ENCODE data around the gene NUP58.
A peak's percentile ranks its signal among the peaks of the same experiment; 100 is the strongest.
"Not testable (repeated sequence)": the region's sequence is repeated elsewhere in the genome, so short reads cannot be mapped to it uniquely, and the experiment has no call there.

The NUP58 gene

DNA sequence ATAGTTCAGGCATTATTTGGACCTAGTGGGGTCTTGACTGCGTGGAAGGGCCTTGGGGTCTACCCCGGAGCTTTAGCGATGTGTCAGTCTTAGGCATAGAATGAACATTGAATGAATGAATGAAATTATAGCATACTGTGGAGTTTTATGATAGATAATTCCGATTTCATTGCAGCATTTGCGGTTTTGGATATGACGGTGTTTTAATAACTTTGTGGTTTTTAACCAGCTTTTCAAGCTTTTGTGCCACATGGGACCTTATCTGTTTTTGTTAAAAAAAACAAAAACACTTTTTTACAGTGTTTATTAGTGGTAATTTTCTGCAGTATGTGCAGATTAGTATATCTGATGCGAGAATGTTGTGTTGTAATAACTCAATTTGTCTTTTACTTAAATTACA lies 696 bp downstream of the NUP58 start:
- DNase-seq (ENCODE audit: low spot score): no peak

DNA sequence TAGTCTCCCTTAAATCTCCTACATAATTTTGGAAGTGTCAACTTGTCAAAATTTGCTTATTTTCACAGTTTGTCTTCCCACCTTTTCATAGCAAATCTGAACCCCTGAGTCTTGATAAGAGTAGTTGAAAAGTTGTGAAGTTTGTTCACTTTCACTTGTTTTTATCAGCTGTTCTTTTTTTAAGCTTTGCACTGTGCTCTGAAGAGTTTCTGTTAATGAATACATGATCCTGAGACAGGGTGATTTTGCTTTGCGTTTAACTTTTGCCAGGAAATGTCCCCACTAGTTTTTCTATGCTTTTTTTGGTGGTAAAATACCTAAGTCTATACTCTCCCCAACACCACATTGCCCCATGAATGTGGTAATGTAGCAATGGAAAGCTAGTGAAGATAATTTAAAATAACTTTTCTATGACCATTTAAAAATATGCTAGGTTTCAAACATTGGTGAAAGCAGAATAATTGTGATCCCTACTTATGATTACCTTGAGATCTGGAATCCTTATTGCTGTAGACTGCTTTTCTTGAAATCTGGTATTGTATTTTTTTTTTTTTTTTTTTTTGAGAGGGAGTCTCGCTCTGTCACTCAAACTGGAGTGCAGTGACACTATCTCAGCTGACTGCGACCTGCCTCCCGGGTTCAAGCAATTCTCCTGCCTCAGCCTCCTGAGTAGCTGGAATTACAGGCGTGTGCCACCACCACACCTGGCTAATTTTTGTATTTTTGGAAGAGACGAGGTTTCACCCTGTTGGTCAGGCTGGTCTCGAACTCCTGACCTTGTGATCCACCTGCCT lies 5.4 kb downstream of the NUP58 start:
- no peak for DNase-seq (ENCODE audit: low spot score)

DNA sequence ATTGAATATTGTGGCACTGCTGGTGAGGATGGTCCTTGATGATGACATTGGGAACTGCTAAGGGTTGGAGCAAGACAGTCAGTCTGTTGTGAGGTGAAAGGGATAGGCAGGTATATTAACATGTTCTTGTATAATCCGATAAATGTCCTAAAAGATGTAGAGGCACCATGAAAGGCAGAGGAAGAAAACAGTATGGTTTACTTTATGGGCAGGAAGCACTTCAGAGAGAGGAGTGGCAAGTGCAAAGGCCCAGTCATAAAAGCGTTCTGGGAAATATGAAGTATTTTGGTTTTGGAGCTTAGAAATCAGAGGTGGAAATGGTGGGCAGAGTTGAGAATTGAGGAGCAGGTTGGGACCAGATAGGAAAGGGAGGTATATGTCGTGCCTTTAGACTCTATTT lies 9.5 kb downstream of the NUP58 start:
- DNase-seq (ENCODE audit: low spot score): no peak

DNA sequence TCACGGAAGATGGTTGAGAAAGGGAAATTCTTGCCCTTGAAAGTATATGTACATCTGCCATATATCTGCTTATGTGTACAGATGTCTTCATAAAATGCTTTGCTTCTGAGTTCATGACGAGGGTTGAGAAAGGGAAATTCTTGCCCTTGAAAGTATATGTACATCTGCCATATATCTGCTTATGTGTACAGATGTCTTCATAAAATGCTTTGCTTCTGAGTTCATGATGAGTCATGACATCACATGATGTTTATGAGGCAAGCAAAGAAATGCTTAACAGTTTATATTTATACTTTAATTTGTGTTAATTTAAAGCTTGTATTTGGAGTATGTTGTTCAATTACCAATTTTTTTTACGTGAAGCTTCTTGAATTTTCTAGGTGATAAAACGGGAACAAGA lies 17.5 kb downstream of the NUP58 start:
- peak; percentile 2 for DNase-seq (ENCODE audit: low spot score)

DNA sequence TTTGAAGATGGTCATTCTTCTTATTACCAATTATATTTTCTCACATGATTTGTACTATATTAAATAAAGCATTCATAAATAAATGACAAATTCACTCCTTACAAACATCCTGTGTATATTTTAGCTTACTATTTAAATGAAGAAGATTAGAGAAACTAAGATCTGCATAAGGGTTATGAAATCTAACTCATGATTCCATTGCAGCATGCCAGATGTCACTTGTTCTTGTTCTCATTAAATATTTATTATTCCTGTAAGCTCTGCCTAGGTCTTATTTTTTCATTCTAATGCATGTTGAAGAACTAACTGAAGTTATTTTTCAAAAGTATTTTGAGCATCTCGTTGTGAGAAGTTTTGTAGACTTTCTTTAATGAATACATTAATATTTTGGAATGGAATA lies 18.3 kb downstream of the NUP58 start:
- DNase-seq (ENCODE audit: low spot score): no peak

DNA sequence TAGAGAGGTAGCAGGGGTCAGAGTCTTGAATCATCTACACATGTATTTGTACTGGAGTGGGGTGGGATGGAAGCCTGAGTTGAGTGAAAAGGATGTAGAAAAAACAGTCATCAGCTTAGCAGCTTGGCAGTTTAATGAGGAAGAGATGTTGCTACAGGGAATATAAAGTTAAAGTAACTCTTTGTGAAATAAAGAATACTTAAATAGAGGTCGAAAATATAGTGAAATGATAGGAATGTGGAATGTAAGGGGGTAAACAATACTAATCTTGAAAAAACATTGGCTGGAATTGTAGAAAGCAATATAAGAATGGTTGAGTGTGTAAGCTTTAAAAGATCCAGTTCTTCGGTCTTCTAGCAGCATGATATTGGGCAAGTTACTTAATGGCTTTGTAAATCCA lies 22.7 kb downstream of the NUP58 start:
- DNase-seq (ENCODE audit: low spot score): no peak

DNA sequence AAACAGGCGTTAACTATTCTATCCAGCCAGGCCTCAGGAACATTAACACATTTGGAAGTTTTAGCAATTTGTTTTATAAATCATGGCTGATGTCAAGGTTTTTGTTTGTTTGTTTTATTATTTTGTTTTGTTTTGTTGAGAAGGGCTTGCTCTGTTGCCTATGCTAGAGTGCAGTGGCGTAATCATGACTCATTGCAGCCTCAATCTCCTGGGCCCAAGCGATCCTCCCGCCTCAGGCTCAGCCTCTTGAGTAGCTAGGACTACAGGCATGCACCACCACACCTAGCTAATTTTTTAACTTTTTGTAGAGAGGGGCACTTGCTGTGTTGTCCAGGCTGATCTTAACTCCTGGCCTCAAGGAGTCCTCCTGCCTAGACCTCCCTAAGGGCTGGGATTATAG lies 28.3 kb downstream of the NUP58 start:
- no peak for DNase-seq (ENCODE audit: low spot score)

DNA sequence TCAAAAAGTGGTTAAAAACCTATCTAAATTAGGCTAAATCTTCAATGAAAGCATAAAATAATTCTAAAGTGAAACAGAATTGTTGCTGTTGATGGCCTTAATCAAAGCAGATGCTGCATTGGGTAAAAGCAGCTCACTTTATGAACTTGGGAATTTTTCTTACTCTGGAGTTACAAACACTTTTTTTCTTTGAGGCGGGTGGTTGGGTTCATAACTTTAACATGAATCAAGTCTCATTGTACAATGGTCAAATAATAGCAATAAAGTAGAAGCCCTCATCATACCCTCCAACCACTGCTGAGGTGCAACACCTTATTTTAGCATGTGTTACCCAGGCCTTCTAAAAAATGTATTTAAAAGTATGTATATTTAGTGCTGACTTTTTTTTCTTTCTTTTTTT lies 29.1 kb downstream of the NUP58 start:
- no peak for DNase-seq (ENCODE audit: low spot score)

DNA sequence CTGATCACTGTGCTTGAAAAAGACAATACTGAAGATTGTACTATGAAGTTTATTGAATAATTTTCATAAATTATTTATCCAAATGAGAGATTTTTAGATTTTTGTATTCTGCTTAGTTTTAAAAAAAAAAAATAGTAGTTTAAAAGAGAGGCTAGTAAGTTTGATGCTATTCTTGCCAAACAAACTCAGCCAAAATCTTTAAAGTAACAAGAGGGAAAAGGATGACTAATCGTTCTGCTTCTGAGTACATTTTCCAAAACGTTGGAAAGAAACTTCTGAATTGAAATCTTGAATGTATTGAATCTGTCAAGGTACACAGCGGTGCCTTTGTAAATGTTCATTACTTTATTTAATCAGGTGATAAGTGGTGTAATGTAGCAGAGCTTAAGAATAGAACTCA lies 34.4 kb downstream of the NUP58 start:
- no peak for DNase-seq (ENCODE audit: low spot score)

DNA sequence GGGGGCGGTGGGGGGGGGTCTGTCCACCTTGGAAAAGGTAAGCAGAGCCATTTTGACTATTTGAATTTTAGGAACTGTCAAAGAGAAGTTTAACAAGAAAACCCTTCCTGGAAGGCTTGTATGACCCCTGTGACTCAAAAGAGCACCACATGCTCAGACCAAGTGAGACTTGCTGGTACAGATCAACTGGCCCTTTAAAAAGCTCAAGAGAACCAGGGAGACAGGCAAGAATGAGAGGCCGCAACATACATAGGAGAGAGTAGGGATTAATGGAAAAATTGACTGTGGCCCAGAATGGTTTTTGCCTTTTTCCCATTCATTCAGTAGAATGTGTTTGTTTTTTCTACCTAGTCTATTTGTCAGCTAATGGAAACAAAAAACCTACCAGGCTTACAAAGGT lies 44.2 kb downstream of the NUP58 start:
- DNase-seq (ENCODE audit: low spot score): no peak

DNA sequence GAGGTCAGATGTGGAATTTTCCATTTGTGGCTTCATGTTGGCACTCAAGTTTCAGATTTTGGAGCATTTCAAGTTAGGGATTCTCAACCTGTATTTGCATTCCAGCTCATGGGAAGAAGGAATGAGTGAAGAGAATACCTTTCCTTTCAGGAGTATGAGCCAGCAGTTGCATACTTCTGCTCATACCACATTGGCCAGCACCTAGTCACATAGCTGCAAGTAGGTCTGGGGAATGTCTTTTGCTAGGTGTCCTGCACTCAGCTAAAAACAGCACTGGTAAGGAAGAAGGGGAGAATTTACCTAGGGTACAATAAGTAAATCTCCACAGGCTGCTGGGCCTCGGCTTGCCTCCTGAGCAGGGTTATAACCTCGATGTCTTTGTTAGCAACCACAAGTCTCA lies 45.7 kb downstream of the NUP58 start:
- DNase-seq (ENCODE audit: low spot score): no peak

DNA sequence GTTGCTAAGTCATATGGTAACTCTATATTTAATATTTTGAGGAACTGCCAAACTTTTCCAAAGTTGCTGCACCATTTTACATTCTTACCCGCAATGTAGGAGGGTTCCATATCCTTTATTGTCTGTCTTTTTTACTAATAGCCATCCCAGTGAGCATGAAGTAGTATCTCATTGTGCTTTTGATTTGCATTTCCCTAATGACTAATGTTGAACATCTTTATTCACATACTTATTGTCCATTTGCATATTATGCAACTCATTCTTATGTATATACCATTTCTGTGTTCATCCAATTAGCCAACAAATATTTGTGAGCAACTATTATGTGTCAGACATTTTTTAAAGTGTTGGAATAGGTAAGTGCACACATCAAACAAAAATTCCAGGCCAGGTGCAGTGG lies 50.0 kb downstream of the NUP58 start:
- DNase-seq (ENCODE audit: low spot score): no peak

DNA sequence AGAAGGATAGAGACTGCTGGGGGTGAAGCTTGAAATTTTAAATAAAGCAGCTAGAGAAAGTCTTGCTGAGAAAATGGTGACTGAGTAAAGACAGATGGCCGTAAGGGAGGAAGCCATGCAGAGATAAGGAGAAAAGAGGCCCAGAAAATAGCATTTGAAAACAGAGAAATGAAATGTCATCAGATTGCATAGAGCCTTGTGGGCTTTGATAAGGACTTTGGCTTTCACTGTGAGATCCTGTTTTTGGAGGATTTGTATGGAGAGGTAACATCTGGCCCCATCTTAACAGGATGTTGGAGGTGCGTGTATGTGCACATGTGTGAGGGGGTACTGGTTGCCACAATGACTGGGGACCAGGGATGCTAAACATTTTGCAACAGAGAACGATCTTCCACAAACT lies 50.8 kb downstream of the NUP58 start:
- no peak for DNase-seq (ENCODE audit: low spot score)

DNA sequence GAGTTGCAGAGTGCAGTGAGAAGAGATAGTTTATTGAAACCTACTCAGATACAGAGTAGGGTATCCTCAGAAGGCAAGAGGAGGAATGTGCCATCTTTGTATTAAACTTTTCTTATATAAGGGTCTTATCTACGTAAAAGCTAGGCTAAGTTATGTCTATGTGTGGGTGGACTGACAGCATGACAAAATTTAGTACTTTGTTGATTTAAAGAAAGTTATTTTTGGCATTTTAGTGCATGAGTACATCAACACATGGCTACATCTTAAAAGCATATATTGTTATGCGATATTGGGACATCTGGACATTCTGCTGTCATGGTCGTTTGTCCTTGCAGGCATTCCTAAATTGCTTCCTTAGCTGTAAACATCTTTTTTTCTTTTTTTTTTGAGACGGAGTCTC lies 51.4 kb downstream of the NUP58 start:
- no peak for DNase-seq (ENCODE audit: low spot score)

DNA sequence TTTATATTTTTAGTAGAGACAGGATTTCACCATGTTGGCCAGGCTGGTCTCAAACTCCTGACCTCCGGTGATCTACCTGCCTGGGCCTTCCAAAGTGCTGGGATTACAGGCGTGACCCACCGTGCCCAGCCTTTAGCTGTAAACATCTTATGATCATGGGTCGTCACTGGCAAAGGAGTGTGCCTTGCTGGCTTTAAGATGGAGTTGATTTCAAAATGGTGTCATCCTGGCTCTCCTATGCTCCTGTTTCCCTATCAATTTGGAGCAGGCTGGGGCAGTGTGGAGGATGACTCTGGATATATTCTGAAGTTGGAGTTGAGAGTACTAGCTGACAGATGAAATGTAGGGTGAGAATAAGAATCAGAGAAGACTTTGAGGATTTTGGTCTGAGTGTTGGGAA lies 51.9 kb downstream of the NUP58 start:
- no peak for DNase-seq (ENCODE audit: low spot score)

DNA sequence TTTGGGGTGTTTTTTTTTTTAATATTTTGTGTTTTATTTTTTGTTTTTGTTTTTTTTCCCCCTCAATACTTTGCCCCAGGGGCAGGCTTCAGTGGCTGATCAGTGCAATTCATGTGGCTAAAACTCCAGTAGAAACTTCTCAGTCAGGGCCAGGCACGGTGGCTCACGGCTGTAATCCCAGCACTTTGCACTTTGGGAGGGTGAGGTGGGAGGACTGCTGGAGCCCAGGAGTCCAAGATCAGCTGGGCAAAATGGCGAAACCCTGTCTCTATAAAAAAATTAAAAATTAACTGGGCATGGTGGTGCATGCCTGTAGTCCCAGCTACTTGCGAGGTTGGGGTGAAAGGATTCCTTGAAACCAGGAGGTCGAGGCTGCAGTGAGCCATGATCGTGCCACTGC lies 53.0 kb downstream of the NUP58 start:
- no peak for DNase-seq (ENCODE audit: low spot score)

DNA sequence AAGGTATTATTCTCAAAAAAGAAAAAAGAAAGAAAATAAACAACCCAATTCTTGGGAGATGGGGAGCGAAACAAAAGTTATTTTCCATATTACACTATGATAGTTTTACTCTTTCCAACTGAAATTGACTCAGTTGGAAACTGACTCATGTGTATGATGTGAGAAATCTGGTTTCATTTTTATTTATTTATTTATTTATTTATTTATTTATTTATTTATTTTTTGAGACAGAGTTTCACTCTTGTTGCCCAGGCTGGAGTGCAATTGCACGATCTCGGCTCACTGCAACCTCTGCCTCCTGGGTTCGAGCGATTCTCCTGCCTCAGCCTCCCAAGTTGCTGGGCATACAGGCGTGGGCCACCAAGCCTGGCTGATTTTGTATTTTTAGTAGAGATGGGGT lies 59.0 kb downstream of the NUP58 start:
- not testable (repeated sequence) for DNase-seq (ENCODE audit: low spot score)

DNA sequence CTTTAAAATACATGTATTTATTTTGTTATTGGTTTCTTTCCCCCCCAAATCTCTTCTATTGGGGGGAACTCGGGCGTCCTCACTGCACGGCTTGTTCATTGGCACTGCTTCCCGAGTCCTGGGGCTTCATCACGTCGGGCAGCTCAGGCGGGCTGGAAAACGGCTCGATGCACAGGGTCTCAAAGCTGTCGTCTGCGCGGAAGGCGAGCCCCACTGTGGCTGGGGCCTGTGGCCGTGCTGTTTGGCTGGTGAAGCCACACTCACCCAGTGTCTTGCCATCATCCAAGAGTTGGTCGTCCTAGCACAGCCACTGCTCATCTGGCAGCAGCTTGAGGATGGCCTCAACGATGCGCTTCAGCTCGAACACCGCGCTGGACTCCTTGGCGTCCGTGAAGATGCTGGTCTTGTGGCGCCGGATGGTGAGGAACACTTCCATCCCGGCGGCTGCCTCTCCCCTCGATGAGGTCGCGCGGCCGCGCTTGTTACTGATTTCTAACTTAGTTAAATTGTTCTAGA lies 64.4 kb downstream of the NUP58 start:
- no peak for DNase-seq (ENCODE audit: low spot score)

DNA sequence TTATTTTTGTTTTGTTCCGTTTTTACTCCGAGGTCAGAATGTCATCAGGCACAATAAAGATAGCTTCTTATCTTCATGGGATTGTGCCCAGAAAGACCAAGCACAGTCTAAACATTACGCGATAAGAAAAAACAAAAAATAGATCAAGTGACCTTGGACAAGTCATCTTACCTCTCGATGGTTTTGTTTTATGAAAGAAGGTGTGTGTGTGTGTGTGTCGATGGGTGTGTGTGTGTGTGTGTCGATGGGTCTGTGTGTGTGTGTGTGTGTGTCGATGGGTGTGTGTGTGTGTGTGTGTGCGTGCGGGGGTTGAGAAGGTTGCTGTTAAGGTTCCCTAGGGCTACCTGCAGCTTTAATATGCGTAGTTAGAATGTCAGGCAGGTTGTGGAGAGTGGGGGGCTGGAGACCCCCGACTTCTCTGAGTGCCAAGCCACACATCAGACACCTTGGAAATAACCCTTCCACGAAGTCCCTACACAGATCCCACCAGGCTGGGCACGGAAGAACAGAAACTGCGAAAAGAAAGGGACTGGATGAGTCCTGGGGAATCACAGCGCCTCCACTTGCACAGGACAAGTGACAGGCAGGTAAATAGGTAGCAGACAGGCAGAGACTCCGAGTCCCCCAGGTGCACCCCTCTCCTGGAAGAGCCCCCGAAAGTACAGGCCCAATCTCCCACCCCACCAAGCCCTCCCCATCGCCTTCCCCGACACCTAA lies 69.9 kb downstream of the NUP58 start:
- DNase-seq (ENCODE audit: low spot score): no peak

DNA sequence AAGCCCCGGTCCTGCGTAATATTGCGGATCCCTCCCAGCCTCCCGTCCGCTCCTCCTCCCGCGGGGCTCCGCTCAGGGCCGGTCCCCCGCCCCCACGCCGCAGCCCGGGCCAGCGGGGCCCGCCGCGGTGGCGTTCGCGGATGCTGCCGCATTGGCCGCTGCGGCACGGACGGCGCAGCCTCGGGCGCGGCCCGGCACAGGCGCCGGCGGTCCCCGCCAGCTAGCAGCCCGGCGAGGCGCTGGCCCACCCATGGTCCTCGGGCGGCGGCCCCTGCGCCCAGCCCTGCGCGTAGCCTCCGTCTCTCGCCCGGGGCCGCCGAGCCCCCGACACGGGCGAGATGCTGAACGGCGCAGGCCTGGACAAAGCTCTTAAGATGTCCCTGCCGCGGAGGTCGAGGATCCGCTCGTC lies 70.5 kb downstream of the NUP58 start, which contains the start of gene ATP8A2:
Gene ATP8A2 (plus strand): TSS at position 100 of the 409 bp plus-strand sequence. CDS start 239 bp downstream, at position 339.
- DNase-seq (ENCODE audit: low spot score): no peak

DNA sequence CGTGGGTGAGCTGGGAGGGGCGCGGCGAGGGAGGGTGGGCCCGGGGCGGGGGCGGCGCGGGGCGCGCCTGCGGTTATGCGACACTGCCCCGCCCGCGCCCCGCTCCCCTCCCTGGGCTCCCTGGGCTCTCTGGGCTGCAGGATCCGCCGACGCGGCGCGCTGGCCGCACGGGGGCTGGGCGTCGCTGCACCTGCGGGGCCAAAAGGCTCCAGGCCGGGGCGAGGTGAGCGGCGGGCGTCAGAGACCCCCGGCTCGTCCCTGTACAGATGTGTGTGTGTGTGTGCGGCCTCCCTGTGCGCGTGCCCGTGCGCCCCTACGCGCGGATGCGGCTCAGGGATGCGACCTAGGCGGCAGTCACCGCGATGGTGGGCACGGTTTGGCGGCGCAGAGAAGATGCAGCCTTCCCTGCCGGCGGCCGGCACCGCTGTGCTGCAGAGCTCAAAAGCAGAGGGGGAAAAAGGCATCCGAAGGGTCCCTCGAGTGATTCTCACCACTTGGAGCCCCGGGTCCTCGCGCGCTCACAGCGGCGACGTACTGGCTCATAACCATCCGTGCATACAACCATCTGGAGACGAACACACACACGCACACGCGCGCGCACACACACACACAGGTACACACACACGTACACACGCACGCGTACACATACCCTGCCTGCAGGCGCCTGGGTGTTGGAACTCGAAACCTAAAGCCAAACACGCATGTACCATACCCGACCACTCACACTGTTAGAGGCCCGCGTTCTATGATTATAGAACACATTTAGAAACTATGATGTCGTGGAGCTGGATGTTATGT lies 71.1 kb downstream of the NUP58 start:
- no peak for DNase-seq (ENCODE audit: low spot score)

DNA sequence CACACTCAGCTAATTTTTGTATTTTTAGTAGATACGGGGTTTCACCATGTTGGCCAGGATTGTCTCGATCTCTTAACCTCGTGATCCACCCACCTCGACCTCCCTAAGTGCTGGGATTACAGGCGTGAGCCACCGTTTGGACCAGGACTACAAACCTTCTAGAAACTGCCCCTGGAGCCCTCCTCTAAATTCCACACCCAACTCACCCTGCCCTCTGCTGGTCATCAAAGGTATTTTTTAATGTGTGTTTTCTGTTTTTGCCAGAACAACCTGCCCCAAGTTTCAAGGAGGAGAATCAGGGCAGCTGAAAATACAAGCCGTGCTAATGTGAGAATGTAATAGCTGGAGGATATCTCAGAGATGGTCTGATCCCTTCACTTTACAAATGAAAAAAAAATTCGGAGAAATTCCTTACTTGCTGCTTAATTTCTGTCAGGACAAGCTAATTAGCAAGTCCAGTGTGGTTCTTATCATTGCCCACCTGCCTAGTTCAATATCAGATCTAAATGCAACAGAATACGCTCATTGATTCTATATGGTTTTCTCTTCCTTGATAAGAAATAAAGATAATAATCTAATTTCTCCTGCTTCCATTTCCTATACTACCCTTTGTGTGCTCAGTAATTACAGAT lies 74.4 kb downstream of the NUP58 start:
- DNase-seq (ENCODE audit: low spot score): peak; percentile 55

All from AG08395 (cell line).